GM23338 (cell line): ENCODE measurements around the gene FBXL14. TPM values are rescaled to one million over a fixed set of nuclear protein-coding genes. Genes with fewer than 3 reads are reported as not detected.

ENCODE experiments used
- EZH2 ChIP-seq: fragments of 200-600 bp; sonication (generic); IDR thresholded peaks from one replicate; pipeline ENCODE4 v1.8.0; 2017; ENCODE audit warnings: antibody characterized with exemption, mild to moderate bottlenecking, low read depth; ENCODE audit not compliant: unreplicated experiment
- JUNB ChIP-seq: IDR thresholded peaks from one replicate; pipeline ENCODE4 v1.6.1; 2016; ENCODE audit warnings: antibody characterized with exemption; ENCODE audit not compliant: unreplicated experiment
- NANOG ChIP-seq: IDR thresholded peaks from 2 replicates; pipeline ENCODE4 v1.6.1; 2016; ENCODE audit warnings: antibody characterized with exemption, borderline replicate concordance
- STAT1 ChIP-seq: IDR thresholded peaks from one replicate; pipeline ENCODE4 v1.6.1; 2016; ENCODE audit warnings: antibody characterized with exemption; ENCODE audit not compliant: unreplicated experiment
- ZNF114 ChIP-seq: fragments of 250-450 bp; sonication (Bioruptor Pico); IDR thresholded peaks from 2 replicates; pipeline ENCODE4 v1.5.0; 2020; ENCODE audit warnings: mild to moderate bottlenecking, moderate library complexity
- polyA plus RNA-seq: library from polyadenylated mRNA; unstranded; fragments of >200 nt; fragmentation: Nextera tagmentation; extraction: Ambion mirVana; gene quantifications from 2 replicates; pipeline ENCODE4 v1.2.1, GENCODE V29; 2016
- total RNA-seq: library from RNA; depleted of rRNA; stranded (reverse); fragments of >200 nt; shearing (Covaris generic); gene quantifications from 2 replicates; pipeline ENCODE4 v1.2.3, GENCODE V29; 2014
- TF ChIP-seq, protein P1 (sequence below): fragments of 250-450 bp; sonication (Bioruptor Pico); IDR thresholded peaks from 2 replicates; pipeline ENCODE4 v1.5.0; 2020; ENCODE audit warnings: mild to moderate bottlenecking, moderate library complexity
- TF ChIP-seq, protein P2 (sequence below), 2 experiments: fragments of 200-600 bp in 1 of 2; sonication (generic) in 1 of 2; conservative IDR thresholded peaks; 2 replicates each; pipeline versions ENCODE4 v1.5.1 to v1.6.1; 2016 to 2017; ENCODE audit warnings: antibody characterized with exemption in 2 of 2, low read depth in 2 of 2, mild to moderate bottlenecking in 2 of 2, moderate library complexity in 1 of 2
- TF ChIP-seq, protein P3 (sequence below): IDR thresholded peaks from 2 replicates; pipeline ENCODE4 v1.6.1; 2016; ENCODE audit warnings: antibody characterized with exemption

Gene FBXL14
- total and polyA plus RNA-seq, 2 experiments from 2014 or later: 0.74 to 9.4 TPM

DNA sequence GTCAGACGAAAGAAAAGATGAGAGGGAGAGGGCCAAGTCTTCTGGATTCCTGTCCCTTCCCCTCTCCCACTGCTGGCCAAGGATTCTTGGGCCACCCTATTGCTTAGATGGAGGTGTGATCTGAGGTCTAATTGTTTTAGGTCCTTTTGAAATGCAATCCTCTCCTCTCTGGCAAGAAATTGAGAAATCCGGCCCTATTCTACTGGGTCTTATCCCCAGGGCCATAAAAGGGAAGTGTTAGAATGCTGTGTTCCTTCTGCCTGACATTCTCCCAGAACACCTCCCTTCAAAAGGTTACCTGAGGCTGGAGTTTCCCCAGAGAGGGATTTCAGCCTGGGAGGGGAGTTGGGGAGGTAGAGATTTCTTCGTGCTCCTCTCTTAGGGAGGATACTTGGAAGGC, 39.1 kb upstream of the FBXL14 start (continued):
- TF ChIP-seq, protein P1, sequence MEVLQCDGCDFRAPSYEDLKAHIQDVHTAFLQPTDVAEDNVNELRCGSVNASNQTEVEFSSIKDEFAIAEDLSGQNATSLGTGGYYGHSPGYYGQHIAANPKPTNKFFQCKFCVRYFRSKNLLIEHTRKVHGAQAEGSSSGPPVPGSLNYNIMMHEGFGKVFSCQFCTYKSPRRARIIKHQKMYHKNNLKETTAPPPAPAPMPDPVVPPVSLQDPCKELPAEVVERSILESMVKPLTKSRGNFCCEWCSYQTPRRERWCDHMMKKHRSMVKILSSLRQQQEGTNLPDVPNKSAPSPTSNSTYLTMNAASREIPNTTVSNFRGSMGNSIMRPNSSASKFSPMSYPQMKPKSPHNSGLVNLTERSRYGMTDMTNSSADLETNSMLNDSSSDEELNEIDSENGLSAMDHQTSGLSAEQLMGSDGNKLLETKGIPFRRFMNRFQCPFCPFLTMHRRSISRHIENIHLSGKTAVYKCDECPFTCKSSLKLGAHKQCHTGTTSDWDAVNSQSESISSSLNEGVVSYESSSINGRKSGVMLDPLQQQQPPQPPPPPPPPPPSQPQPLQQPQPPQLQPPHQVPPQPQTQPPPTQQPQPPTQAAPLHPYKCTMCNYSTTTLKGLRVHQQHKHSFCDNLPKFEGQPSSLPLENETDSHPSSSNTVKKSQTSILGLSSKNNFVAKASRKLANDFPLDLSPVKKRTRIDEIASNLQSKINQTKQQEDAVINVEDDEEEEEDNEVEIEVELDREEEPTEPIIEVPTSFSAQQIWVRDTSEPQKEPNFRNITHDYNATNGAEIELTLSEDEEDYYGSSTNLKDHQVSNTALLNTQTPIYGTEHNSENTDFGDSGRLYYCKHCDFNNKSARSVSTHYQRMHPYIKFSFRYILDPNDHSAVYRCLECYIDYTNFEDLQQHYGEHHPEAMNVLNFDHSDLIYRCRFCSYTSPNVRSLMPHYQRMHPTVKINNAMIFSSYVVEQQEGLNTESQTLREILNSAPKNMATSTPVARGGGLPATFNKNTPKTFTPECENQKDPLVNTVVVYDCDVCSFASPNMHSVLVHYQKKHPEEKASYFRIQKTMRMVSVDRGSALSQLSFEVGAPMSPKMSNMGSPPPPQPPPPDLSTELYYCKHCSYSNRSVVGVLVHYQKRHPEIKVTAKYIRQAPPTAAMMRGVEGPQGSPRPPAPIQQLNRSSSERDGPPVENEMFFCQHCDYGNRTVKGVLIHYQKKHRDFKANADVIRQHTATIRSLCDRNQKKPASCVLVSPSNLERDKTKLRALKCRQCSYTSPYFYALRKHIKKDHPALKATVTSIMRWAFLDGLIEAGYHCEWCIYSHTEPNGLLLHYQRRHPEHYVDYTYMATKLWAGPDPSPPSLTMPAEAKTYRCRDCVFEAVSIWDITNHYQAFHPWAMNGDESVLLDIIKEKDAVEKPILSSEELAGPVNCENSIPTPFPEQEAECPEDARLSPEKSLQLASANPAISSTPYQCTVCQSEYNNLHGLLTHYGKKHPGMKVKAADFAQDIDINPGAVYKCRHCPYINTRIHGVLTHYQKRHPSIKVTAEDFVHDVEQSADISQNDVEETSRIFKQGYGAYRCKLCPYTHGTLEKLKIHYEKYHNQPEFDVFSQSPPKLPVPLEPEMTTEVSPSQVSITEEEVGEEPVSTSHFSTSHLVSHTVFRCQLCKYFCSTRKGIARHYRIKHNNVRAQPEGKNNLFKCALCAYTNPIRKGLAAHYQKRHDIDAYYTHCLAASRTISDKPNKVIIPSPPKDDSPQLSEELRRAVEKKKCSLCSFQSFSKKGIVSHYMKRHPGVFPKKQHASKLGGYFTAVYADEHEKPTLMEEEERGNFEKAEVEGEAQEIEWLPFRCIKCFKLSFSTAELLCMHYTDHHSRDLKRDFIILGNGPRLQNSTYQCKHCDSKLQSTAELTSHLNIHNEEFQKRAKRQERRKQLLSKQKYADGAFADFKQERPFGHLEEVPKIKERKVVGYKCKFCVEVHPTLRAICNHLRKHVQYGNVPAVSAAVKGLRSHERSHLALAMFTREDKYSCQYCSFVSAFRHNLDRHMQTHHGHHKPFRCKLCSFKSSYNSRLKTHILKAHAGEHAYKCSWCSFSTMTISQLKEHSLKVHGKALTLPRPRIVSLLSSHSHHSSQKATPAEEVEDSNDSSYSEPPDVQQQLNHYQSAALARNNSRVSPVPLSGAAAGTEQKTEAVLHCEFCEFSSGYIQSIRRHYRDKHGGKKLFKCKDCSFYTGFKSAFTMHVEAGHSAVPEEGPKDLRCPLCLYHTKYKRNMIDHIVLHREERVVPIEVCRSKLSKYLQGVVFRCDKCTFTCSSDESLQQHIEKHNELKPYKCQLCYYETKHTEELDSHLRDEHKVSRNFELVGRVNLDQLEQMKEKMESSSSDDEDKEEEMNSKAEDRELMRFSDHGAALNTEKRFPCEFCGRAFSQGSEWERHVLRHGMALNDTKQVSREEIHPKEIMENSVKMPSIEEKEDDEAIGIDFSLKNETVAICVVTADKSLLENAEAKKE: no peak
- TF ChIP-seq NANOG (no peak), JUNB (no peak), EZH2 (no peak), STAT1 (no peak), ZNF114 (no peak)
- TF ChIP-seq, protein P2, sequence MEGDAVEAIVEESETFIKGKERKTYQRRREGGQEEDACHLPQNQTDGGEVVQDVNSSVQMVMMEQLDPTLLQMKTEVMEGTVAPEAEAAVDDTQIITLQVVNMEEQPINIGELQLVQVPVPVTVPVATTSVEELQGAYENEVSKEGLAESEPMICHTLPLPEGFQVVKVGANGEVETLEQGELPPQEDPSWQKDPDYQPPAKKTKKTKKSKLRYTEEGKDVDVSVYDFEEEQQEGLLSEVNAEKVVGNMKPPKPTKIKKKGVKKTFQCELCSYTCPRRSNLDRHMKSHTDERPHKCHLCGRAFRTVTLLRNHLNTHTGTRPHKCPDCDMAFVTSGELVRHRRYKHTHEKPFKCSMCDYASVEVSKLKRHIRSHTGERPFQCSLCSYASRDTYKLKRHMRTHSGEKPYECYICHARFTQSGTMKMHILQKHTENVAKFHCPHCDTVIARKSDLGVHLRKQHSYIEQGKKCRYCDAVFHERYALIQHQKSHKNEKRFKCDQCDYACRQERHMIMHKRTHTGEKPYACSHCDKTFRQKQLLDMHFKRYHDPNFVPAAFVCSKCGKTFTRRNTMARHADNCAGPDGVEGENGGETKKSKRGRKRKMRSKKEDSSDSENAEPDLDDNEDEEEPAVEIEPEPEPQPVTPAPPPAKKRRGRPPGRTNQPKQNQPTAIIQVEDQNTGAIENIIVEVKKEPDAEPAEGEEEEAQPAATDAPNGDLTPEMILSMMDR (conservative IDR thresholded peaks at IDR 0.05; ENCODE audit: low read depth in 2 of 2): no peak
- TF ChIP-seq, protein P3, sequence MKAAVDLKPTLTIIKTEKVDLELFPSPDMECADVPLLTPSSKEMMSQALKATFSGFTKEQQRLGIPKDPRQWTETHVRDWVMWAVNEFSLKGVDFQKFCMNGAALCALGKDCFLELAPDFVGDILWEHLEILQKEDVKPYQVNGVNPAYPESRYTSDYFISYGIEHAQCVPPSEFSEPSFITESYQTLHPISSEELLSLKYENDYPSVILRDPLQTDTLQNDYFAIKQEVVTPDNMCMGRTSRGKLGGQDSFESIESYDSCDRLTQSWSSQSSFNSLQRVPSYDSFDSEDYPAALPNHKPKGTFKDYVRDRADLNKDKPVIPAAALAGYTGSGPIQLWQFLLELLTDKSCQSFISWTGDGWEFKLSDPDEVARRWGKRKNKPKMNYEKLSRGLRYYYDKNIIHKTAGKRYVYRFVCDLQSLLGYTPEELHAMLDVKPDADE: no peak
